ENCODE measurements around the gene TMEM161A. TPM values are rescaled to one million over a fixed set of nuclear protein-coding genes. Genes with fewer than 3 reads are reported as not detected.

The TMEM161A gene
- total RNA-seq, 1 experiment from 2014 or later = 46.0 TPM

GRCh38 chr19:19110410-19111135 is 27.7 kb downstream of the TMEM161A start (continued):
- TF ChIP-seq USF2 (CRISPR knock-in tag; IDR thresholded peaks at IDR 0.05) (no peak), ZBTB43 (CRISPR knock-in tag; IDR thresholded peaks at IDR 0.05) (0 out of 2 replicates have a peak, but pooled peaks have one; percentile 60), E2F4 (CRISPR knock-in tag; IDR thresholded peaks at IDR 0.05; ENCODE audit: borderline replicate concordance, low read depth) (no peak), ZNF512 (CRISPR knock-in tag; IDR thresholded peaks at IDR 0.05; ENCODE audit: borderline replicate concordance) (no peak), ZNF138 (CRISPR knock-in tag; conservative IDR thresholded peaks at IDR 0.05) (0 out of 2 replicates have a peak, but pooled peaks have one; percentile 53), ATF3 (CRISPR knock-in tag; conservative IDR thresholded peaks at IDR 0.05) (no peak), E2F5 (CRISPR knock-in tag; IDR thresholded peaks at IDR 0.05) (peak; percentile 44; the same call in 1 of the 2 replicates), TEAD4 (CRISPR knock-in tag; IDR thresholded peaks at IDR 0.05) (peak; percentile 34; the same call in 1 of the 2 replicates), FOXP4 (CRISPR knock-in tag; IDR thresholded peaks at IDR 0.05) (0 out of 2 replicates have a peak, but pooled peaks have one; percentile 63), ERG (CRISPR knock-in tag; IDR thresholded peaks at IDR 0.05) (no peak), EMX1 (CRISPR knock-in tag; IDR thresholded peaks at IDR 0.05) (no peak), TP53 (CRISPR knock-in tag; IDR thresholded peaks at IDR 0.05) (peak; percentile 72; the same call in 1 of the 2 replicates), FOXP1 (CRISPR knock-in tag; IDR thresholded peaks at IDR 0.05; ENCODE audit: borderline replicate concordance) (no peak), MAX (CRISPR knock-in tag; IDR thresholded peaks at IDR 0.05) (peak; percentile 96), MLX (CRISPR knock-in tag; IDR thresholded peaks at IDR 0.05) (no peak), ESRRA (CRISPR knock-in tag; IDR thresholded peaks at IDR 0.05; ENCODE audit: borderline replicate concordance) (no peak), STAT6 (CRISPR knock-in tag; conservative IDR thresholded peaks at IDR 0.05; ENCODE audit: low read depth) (no peak), SP1 (CRISPR knock-in tag; conservative IDR thresholded peaks at IDR 0.05) (peak; percentile 50; the same call in 1 of the 2 replicates), ETV6 (CRISPR knock-in tag; IDR thresholded peaks at IDR 0.05) (peak; percentile 53; the same call in 1 of the 2 replicates), FOXK1 (CRISPR knock-in tag; IDR thresholded peaks at IDR 0.05) (0 out of 2 replicates have a peak, but pooled peaks have one; percentile 40), NFE2L1 (CRISPR knock-in tag; IDR thresholded peaks at IDR 0.05) (no peak), NR1H2 (CRISPR knock-in tag; IDR thresholded peaks at IDR 0.05) (no peak), ZNF121 (CRISPR knock-in tag; IDR thresholded peaks at IDR 0.05) (no peak), SMAD3 (CRISPR knock-in tag; IDR thresholded peaks at IDR 0.05; ENCODE audit: borderline replicate concordance) (no peak), ZNF423 (CRISPR knock-in tag; IDR thresholded peaks at IDR 0.05) (0 out of 2 replicates have a peak, but pooled peaks have one; percentile 3)
